ENCODE measurements around the gene FRMD4A.
"Not testable (repeated sequence)": the region's sequence is repeated elsewhere in the genome, so short reads cannot be mapped to it uniquely, and the experiment has no call there.

The FRMD4A gene

DNA sequence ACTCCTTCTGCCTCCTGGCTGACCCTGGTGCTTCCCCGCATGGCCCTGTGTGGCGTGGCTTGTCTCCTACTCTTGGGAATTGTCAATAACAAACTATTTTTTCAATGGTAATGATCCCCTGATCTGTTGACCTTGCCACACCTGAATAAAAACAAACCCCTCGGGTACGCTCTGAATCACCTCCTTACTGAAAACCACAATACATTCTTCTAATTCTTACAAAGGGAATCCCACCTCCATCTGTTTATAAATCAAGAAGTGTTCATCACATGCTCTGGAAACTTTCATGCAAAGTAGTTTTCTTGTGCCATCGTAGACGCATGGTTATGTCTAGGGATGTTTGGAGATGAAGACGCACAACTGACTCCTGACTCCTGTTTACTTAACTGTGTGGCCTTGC is 245.8 kb downstream of the FRMD4A start:
- DNase-seq: no peak

DNA sequence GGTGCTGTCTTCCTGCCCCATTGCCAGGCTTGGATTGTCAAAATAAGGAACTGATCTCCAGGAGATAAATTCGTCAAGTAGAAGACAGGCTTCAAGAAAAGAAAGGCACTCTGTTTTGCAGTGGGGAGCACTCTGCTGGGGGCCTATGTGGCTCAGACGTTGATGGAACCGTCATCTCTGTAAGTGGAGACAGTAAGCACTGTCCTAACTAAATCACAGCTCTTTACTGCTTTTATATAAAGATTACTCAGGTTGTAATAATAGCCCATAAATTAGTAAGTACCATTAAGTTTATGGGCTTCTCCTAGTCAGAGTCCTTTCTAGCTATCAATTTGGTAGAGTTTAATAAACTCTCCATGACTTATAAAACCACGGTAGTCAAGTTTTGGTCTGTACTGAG is 249.9 kb downstream of the FRMD4A start:
- no peak for DNase-seq

DNA sequence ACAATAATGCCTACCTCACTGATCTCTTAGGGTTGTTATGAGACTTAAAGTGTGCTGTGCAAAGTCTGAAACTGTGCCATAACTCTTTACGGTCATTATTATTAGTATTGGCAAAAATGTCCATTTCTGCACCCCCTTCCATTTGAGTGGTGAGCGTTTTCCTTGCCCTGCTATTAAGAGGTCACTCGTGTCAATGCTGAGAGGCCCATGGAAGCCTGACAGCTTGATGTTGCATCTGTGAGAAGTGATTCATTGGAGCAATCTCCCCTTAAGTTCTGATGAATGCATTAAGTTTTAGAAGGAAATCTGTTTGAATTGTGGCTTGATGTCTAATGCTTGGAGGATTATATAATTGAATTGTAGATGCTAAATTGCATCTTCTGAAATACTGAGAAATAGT is 253.3 kb downstream of the FRMD4A start:
- DNase-seq: no peak

DNA sequence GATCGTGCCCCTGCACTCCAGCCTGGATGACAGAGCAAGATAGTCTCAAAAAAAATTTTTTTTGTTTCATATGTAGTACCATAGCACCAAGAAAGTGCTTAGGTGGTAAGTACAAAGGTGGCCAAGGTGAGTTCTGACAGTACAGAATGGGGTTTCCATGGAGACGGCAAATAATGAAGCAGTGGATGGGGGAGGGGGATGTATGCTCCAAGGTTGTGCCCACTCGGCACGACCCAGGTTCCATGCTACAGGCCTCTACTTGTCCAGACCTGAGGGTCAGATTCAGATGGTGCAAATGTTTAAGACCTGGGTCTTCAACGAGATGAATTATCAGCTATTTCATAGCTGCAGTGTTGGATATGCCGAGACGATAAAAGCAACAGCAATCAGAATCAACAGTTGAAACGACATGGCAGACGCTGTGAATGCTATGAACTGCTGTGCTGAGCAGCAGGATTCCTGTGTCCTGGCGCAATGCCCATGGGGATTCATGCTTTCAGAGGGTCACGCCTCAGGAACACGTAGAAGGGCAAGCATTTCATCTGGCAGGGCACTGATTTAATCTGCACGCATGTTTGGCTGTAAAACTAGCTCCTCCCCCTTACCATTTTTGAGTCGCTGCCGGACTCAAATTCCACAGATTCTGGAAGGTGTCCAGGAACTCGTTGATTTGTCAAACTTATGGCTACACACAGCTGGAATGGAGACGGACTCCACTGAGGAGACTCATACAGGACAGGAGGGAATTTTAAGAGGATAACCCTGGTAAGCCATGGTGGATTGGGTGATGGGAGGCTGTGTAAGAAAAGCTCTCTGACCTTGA is 256.5 kb downstream of the FRMD4A start:
- DNase-seq: peak; percentile 22

DNA sequence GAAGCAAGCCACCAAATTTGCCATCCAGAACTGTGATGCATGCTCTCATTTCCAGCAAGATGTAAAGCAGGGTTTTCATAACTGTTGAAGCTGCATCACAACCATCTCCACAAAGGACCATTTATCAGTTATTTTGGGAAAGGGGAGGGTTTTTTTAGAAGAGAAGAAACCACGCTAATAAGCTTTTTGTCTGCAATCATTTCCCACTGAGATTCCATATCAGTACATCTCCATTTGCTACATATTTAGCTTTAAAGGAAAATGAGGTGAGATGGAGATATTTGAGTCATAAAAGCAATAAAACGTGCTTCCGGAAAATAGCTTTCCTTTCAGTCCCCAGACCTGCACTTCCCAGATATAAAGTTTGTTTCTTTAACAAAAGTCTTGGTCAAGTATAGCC is 258.2 kb downstream of the FRMD4A start:
- no peak for DNase-seq

DNA sequence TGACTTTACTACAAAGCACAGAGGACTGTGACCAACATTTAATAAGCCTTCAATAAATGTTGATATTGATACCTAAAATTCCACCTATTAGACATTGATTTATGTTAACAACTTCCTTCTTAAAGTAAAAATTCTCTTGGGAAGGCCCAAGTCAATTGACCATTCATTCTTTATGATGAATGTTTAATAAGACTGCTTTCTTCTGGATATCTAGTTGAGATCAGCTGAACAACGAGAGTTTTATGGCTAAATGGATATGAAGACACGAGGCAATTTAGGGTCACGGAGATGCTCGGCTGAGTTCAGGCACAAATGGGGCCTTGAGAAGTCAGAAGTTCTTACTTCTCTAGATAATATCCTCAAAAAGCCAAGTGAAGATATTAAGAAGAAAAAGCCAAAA is 258.8 kb downstream of the FRMD4A start:
- no peak for DNase-seq

DNA sequence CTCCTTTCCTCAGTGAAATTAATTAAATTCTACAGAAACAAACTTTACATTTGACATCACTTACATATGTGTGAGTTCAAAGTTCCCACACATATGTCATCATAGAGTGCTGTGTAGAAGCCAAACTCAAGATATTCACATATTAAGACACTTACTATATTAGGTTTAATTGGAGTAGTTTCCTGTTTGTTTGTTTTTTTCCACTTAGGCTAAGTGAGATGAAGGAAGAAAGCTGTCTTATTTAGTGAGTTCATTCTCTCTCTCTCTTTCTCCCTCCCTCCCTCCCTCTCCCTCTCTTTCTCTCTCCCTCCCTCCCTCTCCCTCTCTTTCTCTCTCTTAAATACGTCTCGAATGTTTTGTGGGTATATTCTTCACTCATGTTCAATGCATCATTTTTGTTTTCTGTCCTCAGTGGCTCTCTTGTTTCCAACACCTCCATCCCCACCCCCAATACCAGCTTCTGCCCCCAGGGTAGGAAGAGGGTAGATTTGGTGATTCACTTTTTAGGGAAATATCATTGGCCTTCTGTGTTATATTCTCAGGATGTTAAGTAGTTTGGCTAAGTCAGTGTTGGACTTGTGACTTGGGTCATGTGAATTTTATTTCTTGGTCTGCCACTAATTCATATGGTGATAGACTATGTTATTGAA is 262.0 kb downstream of the FRMD4A start:
- no peak for DNase-seq

DNA sequence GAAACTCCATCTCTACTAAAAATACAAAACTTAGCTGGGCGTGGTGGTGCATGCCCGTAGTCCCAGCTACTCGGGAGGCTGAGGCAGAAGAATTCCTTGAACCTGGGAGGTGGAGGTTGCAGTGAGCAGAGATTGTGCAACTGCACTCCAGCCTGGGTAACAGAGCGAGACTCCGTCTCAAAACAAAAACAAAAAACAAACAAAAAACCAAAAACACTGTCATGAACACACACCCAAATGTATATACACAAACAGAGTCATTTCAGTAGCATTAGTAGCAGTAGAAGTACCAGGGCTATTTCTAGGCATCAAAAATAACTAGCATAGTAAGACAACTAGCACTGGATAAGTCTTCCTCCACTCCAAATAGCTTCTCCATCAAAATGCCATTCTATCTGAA is 263.1 kb downstream of the FRMD4A start:
- DNase-seq: not testable (repeated sequence)

DNA sequence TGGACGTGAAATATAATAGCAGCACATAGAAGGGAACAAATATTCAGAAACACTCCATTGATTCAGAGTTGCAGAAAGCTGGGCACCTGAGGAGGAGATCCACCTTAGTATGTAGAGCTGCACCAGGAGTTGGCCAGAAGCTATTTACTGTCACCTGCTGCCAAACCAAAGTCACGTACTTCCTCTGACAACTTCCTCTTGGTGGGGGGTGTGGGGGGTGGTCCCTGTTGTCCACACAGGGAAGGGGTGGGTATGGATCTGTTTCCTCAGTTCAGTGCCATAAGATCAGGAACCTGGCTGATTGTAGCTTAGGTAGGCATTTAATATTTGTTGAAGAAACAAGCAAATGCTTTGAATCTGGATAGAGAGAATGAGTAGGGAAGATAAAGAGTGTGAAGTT is 264.6 kb downstream of the FRMD4A start:
- DNase-seq: no peak

DNA sequence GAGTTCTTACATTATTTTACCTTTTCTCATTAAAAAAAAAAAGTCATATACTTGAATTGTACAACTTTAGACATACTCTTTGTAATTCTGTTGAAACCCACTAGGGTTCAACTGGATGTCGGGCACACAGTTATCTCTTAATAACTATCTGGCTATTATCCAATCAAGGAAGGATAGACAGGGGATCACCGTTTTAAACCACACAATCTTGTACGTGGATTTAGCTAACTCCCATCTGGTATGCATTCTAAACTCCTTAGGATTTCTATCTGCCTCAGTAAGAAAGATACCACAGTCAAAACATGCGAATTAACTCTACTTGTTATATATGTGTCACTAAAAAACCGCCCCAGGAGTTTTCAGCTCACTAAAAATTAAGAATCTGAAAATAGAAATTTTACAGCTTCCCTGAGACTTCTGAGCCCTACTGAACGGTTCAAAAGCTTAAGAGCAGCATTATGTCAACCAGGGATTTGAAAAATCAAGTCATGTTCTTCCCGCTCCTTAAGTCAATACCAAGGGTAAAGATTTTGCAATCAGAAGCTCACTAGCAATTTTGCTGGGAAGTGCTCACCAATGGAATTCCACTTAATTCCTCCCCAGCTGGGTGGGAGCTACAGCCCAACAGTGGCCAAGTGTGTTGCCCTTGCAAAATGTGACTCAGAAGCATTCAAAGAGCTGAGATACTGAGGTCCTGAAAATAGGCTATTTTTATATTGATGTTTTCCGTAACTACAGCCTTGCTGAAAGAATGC is 267.0 kb downstream of the FRMD4A start:
- DNase-seq: no peak

DNA sequence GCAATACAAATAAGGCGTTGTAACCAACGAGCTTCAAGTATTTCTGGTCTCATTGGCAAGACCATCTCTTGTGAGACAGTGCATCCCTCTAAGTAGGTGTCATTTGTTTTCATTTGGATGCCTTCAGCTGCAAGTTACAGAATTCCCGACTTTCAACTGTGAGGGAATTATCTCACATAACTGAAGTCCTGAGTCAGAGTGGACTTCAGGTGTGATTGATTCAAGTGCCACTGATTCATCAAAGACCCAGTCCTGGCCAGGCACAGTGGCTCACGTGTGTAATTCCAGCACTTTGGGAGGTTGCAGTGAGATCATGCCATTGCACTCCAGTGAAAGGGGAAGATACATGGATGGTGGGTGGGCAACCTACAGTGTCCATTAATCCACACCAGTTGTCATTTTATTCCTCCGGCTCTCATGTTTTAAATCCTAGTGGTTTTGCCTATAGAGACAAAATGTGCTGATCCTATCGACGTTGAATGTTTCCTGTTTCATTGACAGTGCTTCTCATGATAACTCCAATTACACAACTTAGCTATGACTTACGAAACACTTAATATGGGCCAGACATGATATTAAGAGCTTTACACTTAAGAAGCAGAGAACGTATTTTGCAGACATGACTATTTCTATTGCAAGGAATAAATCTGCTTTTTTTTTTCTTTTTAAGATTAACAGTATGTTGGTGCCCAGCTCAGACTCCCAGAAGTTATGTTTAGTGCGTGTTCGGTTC is 268.0 kb downstream of the FRMD4A start:
- no peak for DNase-seq

DNA sequence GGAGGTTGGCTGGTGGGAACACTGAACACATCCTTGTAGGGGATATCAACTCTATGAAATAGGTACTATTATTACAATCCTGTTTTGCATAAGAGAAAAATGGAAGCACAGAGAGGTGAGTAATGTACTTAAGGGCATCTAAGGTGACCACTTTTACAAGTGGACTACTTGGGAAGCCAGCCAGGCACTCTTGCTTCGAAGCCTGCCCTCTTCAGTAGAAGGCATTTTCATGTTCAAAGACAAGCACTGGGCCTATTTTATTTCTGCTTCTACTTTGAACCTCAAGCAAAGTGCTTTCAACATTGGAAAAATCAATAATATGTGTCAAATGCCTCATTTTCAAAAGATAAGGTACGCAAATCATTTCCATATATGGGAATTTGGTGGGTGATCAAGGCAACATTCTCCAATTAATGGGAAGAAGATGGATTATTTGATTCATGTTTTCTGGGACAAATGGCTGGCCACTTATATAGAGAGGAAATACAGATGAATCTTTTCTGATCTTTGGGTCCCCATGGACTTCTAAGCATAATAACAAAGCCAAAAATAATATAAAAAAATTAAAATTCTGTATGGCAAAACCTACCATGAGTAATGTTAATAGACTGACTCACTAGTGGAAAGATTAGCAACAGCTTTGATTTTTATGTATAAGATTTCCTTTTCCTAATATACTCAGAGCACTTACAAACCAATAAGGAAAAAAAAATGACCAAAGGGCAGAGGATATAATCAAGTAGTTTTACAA is 270.2 kb downstream of the FRMD4A start:
- peak; percentile 42 for DNase-seq

DNA sequence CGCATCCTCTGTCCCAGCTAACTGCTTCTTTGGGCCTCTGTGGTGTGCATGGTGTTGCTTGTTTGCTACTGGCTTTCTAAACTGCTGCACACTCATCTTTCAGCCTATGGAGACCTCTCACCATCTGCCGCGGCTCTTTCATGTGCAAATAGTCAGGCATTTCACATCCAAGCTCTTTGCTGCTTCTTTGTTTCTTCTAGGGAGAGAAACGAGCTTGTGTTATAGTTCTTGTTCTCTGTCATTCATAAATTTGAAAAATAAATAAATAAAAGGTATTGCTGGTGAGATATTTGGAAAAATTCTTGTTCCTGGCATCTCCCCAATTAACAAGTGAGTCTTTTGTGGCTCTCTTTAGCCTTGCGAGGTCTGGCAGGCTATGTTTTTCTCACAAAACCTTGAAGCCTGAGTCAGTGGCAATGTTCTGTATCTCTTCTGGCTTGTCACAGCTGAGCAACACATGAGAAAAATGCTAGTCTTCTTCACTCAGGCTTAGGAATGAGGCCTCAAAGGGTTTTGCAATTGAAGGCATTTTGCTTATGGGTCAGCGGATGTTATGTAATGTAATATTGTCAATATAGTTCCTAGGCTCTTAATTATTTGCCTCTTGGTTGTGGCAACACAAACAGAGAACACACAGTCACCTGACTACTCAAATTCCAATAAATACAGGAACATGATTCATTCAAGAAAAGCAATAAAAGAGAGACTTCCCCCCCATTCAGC is 274.0 kb downstream of the FRMD4A start:
- no peak for DNase-seq

DNA sequence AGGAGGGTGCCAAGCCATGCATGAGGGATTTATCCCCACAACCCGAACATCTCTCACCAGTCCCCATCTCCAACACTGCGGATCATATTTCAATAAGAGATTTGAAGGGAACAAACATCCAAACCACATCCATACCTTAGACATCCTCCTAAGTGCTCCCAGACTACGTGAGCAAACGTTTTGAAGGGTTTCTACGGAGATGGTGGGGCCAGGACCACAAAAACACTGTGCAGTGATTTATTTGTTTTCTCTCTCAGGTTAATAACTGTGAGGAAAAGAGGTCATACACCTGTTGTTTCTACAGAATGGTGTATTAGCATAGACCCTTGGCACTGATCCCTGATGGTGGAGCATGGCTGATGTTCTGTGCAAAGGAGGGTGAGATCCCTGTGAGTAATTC is 277.8 kb downstream of the FRMD4A start:
- DNase-seq: peak; percentile 26

DNA sequence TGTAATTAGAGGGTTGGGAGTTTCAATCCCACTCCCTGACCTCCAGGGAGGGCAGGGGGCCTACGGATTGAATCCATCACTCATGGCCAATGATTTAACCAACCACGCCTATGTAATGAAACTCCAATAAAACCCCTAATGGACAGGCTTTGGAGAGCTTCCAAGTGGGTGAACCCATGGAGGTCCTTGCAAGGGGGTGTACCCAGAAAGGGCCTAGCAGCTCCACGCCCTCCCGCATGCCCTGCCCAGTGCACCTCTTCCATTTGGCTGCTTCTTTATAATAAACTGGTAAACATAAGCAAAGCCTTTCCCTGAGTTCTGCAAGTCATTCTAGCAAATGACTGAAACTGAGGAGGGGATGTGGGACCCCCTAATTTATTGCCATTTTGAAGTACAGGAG is 280.1 kb downstream of the FRMD4A start:
- no peak for DNase-seq

DNA sequence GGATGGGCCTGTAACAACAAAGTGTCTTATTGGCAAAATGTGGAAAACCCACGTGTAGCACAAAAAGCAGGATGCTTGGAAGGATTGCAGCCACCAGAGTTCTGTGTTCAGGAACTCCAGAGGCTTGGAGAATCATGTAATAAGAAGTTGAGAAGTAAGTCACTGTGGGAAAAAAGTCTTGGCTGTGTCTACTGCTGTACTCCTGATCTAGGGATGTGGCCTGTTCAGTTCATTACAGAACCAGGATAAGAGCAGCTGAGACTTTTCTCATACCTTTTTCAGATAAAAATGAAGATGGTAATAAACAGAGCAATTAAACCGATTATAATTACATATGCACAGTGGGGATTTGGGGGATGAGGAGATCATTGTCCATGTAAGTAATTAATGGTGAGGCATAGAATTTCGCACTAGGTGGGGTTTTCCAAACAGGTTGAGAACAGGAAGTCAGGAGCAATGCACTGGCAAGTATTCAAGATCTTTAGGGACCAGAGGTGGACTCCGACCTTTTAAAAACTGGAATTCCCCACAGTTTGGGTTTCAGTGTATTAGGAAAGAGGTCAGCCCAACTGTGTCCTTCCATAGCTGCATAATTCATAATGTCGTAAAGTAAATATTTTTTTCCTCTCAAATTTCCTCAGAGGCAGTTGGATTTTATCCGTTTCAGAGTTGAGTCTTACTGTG is 281.7 kb downstream of the FRMD4A start:
- DNase-seq: no peak

DNA sequence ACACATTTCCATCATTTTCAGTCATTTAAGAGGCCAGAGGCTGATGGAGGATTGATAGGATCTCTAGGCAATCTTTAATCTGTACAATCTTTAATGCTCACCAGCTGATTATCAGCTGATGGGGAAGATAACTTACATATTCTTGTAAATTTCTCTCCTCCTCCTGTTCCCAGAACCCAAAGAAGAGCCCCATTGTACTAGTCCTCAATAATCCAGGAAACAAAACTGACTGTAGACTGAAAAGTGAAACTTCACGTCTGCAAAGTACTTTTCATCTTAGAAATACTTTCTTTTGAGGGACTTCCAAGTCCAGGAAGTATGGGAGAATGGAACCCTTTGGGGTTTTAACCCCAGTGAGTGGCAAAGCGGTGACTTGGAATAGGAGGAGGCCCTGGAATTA is 283.3 kb downstream of the FRMD4A start:
- DNase-seq: no peak

DNA sequence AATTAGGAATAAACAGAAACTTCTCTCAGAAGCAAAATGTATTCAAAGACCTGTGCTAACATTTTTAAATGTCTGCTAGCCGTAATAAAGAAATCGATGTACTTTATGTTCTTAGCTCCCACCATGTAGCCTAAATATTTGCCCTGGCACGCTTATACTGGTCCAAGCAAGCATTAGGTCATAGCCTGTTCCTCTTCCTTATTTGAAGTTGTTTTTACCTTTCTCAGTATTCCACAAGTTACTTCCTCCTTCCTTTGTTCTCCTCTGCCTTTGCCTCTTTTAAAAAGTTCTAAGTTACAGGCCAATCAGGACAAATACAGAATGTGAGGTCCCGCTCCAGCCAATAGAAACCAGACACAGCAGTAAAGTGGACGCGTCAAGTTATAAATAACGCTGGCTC is 288.7 kb downstream of the FRMD4A start:
- DNase-seq: not testable (repeated sequence)

DNA sequence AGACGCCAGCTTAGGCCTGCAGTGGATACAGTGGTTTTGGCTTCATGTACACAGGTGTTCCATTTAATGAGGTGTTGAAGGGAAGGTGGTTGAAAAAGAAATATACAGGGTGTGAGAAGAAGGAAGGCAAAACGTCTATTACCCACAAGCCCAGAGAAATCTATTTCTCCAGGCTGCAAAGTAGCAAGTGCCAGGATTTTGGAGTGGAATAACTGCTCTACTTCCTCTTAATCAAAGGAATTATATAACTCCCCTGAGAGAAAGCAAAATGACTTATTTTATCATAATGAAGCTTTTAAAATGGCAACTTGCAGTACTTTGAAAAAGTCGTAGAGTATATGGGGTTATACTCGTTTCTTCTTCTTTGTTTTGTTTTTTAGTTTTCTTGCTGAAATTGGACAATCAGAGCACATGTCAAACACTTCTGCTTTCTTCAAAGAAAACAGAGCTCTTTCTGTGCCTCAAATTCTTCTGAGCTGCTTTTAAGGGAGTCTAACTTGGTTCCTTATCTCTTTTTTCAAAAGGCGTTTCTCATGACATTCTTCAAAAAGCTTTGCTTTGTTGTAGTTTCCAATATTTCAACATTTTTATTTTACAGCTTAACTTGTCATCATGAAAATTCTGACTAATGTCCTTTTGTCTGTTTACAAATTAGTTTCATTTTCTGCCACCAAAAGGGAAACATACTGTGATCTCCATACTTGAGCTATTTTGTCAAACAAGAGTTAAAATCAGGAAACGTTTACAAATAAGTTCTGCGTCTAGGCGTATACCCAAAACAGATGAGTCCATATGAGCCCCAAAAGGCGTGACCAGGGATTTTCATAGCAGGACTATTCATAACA is 289.7 kb downstream of the FRMD4A start:
- DNase-seq: no peak

All from NCI-H2029 treated with DMSO at 0.1 percent for 48 hours (cell line).